Mucosa of gallbladder (tissue), 1 donor: Measurements from ENCODE around the gene KRTAP10-1. TPM values are rescaled to one million over a fixed set of nuclear protein-coding genes. Genes with fewer than 3 reads are reported as not detected.

Experiments used
- DNase-seq: peaks from one replicate; pipeline ENCODE4 v3.0.0-alpha.2; 2020; ENCODE audit warnings: low spot score
- total RNA-seq: library from RNA; stranded (reverse); gene quantifications from one replicate; pipeline ENCODE4 v1.2.1, GENCODE V29; 2021
- donor health status: DM: no; HTN: no; CAD: no.

The KRTAP10-1 gene
- total RNA-seq, 1 donor from 2014 or later = not detected

- no peak for DNase-seq
Measured at GRCh38 chr21:44528634-44528995, 11.4 kb downstream of the KRTAP10-1 start.

- DNase-seq = no peak
Measured at GRCh38 chr21:44527983-44528633, 11.9 kb downstream of the KRTAP10-1 start.

DNA sequence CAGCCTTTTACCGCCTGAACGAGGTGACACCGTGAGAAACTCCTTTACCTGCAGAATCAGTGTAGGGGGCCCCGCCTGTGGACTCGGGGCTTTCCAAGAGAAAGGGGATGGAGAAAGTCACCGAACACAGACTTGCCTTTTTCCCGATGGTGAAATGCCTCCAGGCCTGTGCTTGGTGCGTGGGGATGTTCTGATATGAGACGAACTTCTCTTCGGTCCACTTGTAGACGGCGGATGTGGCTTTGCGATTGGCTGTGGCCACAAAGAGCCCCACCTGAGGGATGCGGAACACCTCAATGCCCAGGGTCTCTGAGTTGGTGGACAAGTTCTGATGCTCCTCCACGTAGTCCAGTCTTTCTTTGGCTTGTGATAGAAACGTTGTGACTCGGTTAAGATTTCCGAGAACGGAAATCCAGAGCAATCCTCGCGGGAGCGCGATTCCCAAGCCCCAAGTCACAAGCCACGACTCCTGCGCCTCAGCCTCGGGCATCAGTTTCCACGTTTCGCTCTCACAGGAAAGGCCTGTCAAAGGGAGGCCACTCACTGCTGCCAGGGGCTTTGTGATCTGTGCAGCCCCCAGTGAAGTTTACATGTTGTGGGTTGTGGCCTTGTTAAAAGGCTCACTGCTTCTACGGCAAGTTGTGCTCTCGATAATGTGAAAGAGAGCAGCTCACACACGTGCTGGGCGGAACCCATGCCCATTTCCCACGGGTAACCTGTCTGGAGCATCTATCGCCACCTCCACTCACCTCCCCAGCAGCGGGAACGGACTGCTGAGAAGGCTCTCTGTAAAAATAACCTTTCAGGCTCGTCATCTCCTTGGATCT lies 12.6 kb downstream of the KRTAP10-1 start:
- no peak for DNase-seq

GRCh38 chr21:44526096-44526997 lies 13.6 kb downstream of the KRTAP10-1 start:
- DNase-seq = no peak

DNA sequence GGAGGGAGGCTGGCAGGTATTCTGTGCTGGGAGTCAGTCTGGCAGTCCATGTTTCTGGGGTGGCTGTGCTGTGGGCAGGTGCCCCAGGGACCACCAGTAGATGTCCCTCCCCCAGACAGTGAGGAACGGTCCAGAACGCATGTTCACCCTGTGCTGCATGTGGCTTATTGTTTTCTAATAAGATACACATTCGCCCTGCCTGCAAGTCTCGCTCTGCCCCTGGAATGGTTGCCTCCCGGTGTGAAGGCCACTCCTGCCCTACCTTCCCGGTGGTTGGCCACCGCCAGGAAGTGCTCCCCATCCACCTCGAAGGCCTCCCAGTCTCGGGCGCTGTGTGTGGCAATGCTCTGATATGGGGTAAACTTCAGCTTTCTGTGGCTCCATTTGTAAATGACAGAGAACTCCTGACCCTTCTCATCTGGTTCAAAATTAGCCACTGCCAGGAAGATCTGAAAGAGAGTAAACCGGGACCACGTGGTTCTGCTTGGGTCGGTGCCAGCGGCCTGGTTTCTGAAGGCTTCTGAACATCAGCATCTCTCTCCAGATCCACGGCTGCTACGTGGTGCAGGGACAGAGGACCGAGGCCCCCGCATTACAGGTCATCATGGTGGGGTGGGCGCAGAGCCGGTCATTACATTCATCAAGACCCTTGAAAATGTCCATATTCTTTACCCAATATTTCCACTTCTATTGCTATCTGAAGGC lies 14.5 kb downstream of the KRTAP10-1 start:
- DNase-seq = no peak

GRCh38 chr21:44524414-44525371 lies 15.3 kb downstream of the KRTAP10-1 start:
- DNase-seq = no peak

DNA sequence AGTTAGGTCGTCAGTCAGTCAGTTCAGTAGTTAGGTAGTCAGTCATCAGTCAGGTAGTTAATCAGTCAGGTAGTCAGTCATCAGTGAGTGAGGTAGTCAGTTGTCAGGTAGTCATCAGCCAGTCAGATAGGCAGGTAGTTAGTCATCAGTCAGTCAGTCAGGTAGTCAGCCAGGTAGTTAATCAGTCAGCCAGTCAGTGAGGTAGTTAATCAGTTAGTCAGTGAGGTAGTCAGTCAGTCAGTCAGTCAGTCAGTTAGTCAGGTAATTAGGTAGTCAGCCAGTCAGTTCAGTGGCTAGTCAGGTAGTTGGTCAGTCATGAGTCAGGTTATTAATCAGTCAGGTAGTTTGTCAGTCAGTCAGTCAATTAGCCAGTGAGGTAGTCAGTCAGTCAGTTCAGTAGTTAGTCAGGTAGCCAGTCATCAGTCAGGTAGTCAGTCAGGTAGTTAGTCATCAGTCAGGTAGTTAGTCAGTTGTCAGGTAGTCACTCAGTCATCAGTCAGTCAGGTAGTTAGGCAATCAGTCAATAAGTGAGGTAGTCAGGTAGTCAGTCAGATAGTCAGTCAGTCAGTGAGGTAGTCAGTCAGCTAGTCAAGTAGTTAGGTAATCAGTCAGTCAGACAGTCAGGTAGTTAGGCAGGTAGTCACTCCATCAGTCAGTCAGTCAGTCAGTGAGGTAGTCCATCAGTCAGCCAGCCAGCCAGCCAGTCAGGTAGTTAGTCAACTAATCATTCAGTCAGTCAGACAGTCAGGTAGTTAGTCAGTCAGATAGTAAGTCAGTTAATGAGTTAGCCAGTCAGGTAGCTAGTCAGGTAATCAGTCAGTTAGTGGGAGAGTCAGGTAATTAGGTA lies 16.2 kb downstream of the KRTAP10-1 start:
- no peak for DNase-seq

DNA sequence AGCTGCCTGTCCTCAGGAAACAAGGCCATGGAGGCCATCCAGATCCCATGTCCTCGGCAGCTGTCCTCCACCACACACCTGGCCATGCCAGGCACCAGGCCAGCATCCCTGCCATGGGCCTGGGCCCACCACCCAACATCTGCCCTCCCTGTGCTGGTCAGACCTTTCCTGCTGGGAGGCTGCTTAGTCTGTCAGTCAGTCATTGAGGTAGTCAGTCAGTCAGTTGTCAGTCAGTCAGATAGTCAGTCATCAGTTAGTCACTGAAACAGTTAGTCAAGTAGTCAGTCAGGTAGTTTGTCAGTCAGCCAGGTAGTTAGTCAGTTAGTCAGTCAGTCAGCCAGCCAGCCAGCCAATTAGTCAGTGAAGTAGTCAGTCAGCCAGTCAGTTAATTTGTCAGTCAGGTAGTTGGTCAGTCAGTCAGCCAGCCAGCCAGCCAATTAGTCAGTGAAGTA lies 17.2 kb downstream of the KRTAP10-1 start:
- DNase-seq = no peak

- no peak for DNase-seq
Measured at GRCh38 chr21:44521928-44522752, 17.9 kb downstream of the KRTAP10-1 start.

- no peak for DNase-seq
Measured at GRCh38 chr21:44521301-44521927, 18.6 kb downstream of the KRTAP10-1 start.

DNA sequence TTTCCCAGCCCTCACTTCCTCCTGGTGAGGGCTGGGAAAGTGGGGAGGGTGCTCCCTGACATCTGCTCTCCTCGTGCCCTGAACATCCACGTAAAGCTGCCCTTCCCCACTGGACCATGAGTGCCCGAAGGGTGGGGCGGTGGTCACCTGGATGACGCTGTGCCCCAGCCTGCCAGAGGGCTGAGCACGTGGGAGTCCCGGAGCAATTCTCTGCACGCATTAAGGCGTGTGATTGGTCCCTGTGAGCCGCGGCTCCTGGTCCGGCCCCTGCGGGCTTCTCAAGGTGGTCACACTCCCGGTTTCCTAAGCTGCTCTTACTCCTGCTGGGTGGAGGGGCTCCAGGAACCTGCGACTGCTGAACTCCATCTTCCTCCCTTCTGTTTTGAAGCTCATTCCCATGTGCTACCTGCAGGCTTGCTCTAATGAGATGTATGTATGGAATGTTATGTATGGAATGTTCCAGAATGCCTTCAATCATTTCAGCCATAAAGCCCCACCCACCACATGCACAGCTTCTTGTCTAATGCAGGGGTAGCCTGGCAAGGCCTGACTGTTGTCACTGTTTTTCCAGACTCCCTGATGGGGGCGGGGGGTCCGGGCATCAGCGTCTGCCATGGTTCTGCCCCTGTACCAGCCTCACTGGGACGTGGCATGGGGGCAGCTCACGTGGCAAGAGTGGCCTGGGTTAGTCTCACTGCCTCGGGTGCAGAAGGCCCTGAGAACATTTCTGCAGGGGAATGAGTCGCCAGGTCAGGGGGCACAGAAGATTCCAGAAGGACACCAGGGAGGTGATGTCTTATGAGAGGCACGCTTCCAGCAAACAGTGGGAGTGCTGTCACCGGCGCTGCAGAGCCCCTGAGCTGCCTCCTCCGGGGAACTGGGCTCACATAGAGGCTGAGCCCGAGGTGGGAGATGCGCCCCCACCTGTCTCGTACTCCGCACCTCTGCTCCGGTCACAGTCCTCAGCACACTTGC lies 19.4 kb downstream of the KRTAP10-1 start:
- no peak for DNase-seq

GRCh38 chr21:44519346-44520325 lies 20.4 kb downstream of the KRTAP10-1 start:
- DNase-seq = no peak

GRCh38 chr21:44518686-44519085 lies 21.3 kb downstream of the KRTAP10-1 start:
- no peak for DNase-seq

GRCh38 chr21:44517175-44517899 lies 22.7 kb downstream of the KRTAP10-1 start:
- no peak for DNase-seq

DNA sequence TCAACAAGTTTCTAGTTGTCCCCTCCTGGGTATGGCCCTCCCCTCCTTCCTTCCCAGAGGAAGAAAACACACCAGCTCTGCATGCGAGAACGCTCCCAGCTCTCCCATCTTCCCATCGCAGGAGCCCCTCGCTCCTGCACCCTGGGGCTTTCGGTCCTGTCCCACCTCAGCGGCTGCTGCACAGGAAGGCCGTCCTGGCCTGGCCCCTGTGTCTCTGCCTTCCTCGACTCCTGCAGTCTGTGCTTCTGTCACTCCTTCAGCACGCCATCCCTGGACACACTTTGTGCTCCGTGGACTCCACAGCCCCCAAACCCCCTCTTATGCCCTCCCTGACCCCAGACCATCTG lies 23.2 kb downstream of the KRTAP10-1 start:
- DNase-seq = no peak
